ENCODE data around the gene DYNC1H1. TPM values are rescaled to one million over a fixed set of nuclear protein-coding genes. Genes with fewer than 3 reads are reported as not detected.
A peak's percentile ranks its signal among the peaks of the same experiment; 100 is the strongest.

The DYNC1H1 gene
- total and polyA plus RNA-seq, 2 experiments from 2014 or later = 158 to 434 TPM

- DNase-seq (ENCODE audit: low read depth in 1 of 2, low spot score in 1 of 2) = no peak
- no peak for TF ChIP-seq CTCF (IDR thresholded peaks at IDR 0.05; ENCODE audit: low read depth, low read length)
- Histone ChIP-seq H3K36me3 (peaks cover 9% of the 10 kb centered on the region), H3K9me3 (ENCODE audit: low read depth) (no peaks in the 10 kb centered on the region), H3K27me3 (no peaks in the 10 kb centered on the region), H3K4me3 (no peak overlapping the region), H3K4me1 (ENCODE audit: low read depth) (peaks cover 5% of the 10 kb centered on the region), H3K27ac (no peak overlapping the region)
Observed at GRCh38 chr14:101926620-101927019, 37.8 kb upstream of the DYNC1H1 start.

GRCh38 chr14:101927859-101928258 is 36.5 kb upstream of the DYNC1H1 start:
- no peak overlapping the region for H3K27ac ChIP-seq

GRCh38 chr14:101928415-101928841 is 35.9 kb upstream of the DYNC1H1 start:
- Histone ChIP-seq H3K9me3 (ENCODE audit: low read depth) (no peaks in the 10 kb centered on the region), H3K4me1 (ENCODE audit: low read depth) (peaks cover 5% of the 10 kb centered on the region), H3K27ac (peak overlapping the region; percentile 10), H3K27me3 (no peaks in the 10 kb centered on the region), H3K36me3 (peaks cover 4% of the 10 kb centered on the region), H3K4me3 (no peak overlapping the region)
- TF ChIP-seq CTCF (IDR thresholded peaks at IDR 0.05; ENCODE audit: low read depth, low read length) = no peak
- no peak for DNase-seq (ENCODE audit: low read depth in 1 of 2, low spot score in 1 of 2)

More at GRCh38 chr14:101927859-101928258, 36.5 kb upstream of the DYNC1H1 start:
- Histone ChIP-seq H3K36me3 (peaks cover 4% of the 10 kb centered on the region), H3K27me3 (no peaks in the 10 kb centered on the region), H3K9me3 (ENCODE audit: low read depth) (no peaks in the 10 kb centered on the region), H3K4me3 (no peak overlapping the region), H3K4me1 (ENCODE audit: low read depth) (peaks cover 5% of the 10 kb centered on the region)
- TF ChIP-seq CTCF (IDR thresholded peaks at IDR 0.05; ENCODE audit: low read depth, low read length) = no peak
- DNase-seq (ENCODE audit: low read depth in 1 of 2, low spot score in 1 of 2) = peak in 1 of 2 donors; percentile 98

- no peaks in the 10 kb centered on the region for H3K27me3 ChIP-seq
Observed at GRCh38 chr14:101929096-101929495, 35.3 kb upstream of the DYNC1H1 start.

GRCh38 chr14:101929946-101930345 is 34.4 kb upstream of the DYNC1H1 start:
- Histone ChIP-seq H3K4me1 (ENCODE audit: low read depth) (peaks cover 5% of the 10 kb centered on the region), H3K4me3 (no peak overlapping the region), H3K27ac (no peak overlapping the region), H3K9me3 (ENCODE audit: low read depth) (no peaks in the 10 kb centered on the region), H3K27me3 (no peaks in the 10 kb centered on the region), H3K36me3 (no peaks in the 10 kb centered on the region)
- DNase-seq (ENCODE audit: low read depth in 1 of 2, low spot score in 1 of 2) = no peak
- TF ChIP-seq CTCF (IDR thresholded peaks at IDR 0.05; ENCODE audit: low read depth, low read length) = no peak

More at GRCh38 chr14:101929096-101929495, 35.3 kb upstream of the DYNC1H1 start:
- no peak for DNase-seq (ENCODE audit: low read depth in 1 of 2, low spot score in 1 of 2)
- Histone ChIP-seq H3K4me3 (no peak overlapping the region), H3K36me3 (no peaks in the 10 kb centered on the region), H3K4me1 (ENCODE audit: low read depth) (peaks cover 5% of the 10 kb centered on the region), H3K27ac (no peak overlapping the region), H3K9me3 (ENCODE audit: low read depth) (no peaks in the 10 kb centered on the region)
- TF ChIP-seq CTCF (IDR thresholded peaks at IDR 0.05; ENCODE audit: low read depth, low read length) = no peak
